Measurements from ENCODE around the gene LEO1.

GRCh38 chr15:51912528-51912927, 59.0 kb downstream of the LEO1 start:
- TF ChIP-seq, protein P1, sequence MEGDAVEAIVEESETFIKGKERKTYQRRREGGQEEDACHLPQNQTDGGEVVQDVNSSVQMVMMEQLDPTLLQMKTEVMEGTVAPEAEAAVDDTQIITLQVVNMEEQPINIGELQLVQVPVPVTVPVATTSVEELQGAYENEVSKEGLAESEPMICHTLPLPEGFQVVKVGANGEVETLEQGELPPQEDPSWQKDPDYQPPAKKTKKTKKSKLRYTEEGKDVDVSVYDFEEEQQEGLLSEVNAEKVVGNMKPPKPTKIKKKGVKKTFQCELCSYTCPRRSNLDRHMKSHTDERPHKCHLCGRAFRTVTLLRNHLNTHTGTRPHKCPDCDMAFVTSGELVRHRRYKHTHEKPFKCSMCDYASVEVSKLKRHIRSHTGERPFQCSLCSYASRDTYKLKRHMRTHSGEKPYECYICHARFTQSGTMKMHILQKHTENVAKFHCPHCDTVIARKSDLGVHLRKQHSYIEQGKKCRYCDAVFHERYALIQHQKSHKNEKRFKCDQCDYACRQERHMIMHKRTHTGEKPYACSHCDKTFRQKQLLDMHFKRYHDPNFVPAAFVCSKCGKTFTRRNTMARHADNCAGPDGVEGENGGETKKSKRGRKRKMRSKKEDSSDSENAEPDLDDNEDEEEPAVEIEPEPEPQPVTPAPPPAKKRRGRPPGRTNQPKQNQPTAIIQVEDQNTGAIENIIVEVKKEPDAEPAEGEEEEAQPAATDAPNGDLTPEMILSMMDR (conservative IDR thresholded peaks at IDR 0.05; ENCODE audit: low read length): no peak
- no peak for TF ChIP-seq EZH2phosphoT487 (IDR thresholded peaks at IDR 0.05; ENCODE audit: borderline replicate concordance)

Data from Loucy (cell line).